ENCODE measurements around the gene TMEM150C.

- TF ChIP-seq CTCF (IDR thresholded peaks at IDR 0.05; ENCODE audit: insufficient read depth, low read depth, low read length) (no peak), EZH2 (IDR thresholded peaks at IDR 0.05; ENCODE audit: insufficient read depth, low read length) (no peak)
Measured at GRCh38 chr4:82458729-82459128, 103.1 kb downstream of the TMEM150C start.
